IMR-90 (cell line): ENCODE data around the gene VOPP1. TPM values are rescaled to one million over a fixed set of nuclear protein-coding genes. Genes with fewer than 3 reads are reported as not detected.

Source experiments
- MXI1 ChIP-seq: IDR thresholded peaks from 2 replicates; pipeline ENCODE4 v1.6.1; 2012; ENCODE audit warnings: low read depth, mild to moderate bottlenecking, low read length, moderate library complexity, borderline replicate concordance
- RCOR1 ChIP-seq: IDR thresholded peaks from 2 replicates; pipeline ENCODE4 v1.6.1; 2012; ENCODE audit warnings: mild to moderate bottlenecking, low read length, improper control_type of control experiment; ENCODE audit not compliant: insufficient replicate concordance
- polyA plus RNA-seq, 3 experiments: library from polyadenylated mRNA; depleted of rRNA; stranded (reverse); fragments of >200 nt; gene quantifications; 2 replicates each; pipeline ENCODE4 v1.2.3, GENCODE V29; 2012; ENCODE audit warnings: low replicate concordance in 1 of 3
- total RNA-seq: library from RNA; depleted of rRNA; stranded (reverse); fragments of >200 nt; gene quantifications from 2 replicates; pipeline ENCODE4 v1.2.3, GENCODE V29; 2012

VOPP1 gene
- total and polyA plus RNA-seq, 2 of the 4 experiments (the other 2 are of a cell fraction) = 60.2 to 94.5 TPM

- no peak for TF ChIP-seq MXI1
- no peak for TF ChIP-seq RCOR1
Measured at GRCh38 chr7:55573234-55573900, 1.1 kb upstream of the VOPP1 start (continued).
